CD4-positive, CD25-positive, alpha-beta regulatory T cell (primary cell): Measurements from ENCODE around the gene JPH3. TPM values are rescaled to one million over a fixed set of nuclear protein-coding genes. Genes with fewer than 3 reads are reported as not detected.

Experiments
- ATAC-seq, 2 donors: fragments of 150-1000 bp; cut with Tn5 transposase; one replicate each; pipeline ENCODE4 v1.10.0; 2021; ENCODE audit warnings: low read depth in 2 of 2, moderate number of reproducible peaks in 2 of 2, moderate library complexity in 1 of 2
- DNase-seq, 3 donors: peaks; one replicate each; pipeline versions ENCODE4 v3.0.0 to v3.0.0-alpha.2; 2012 to 2022; ENCODE audit warnings: mixed read lengths in 1 of 3
- H3K27ac ChIP-seq: one replicate; pipeline ENCODE4 v1.7.0; 2013; ENCODE audit warnings: mild to moderate bottlenecking, low read length; ENCODE audit not compliant: insufficient read depth, poor library complexity, severe bottlenecking
- H3K27me3 ChIP-seq: one replicate; pipeline ENCODE4 v1.7.0; 2013; ENCODE audit warnings: low read length; ENCODE audit not compliant: control insufficient read depth, insufficient read depth
- H3K36me3 ChIP-seq: one replicate; pipeline ENCODE4 v1.7.0; 2013; ENCODE audit warnings: mild to moderate bottlenecking, low read length, moderate library complexity; ENCODE audit not compliant: control insufficient read depth, insufficient read depth
- H3K4me1 ChIP-seq: 2 replicates; pipeline ENCODE4 v1.7.0; 2013; ENCODE audit warnings: mild to moderate bottlenecking, low read length; ENCODE audit not compliant: insufficient read depth, control insufficient read depth, poor library complexity, severe bottlenecking
- H3K4me3 ChIP-seq: one replicate; pipeline ENCODE4 v1.7.0; 2013; ENCODE audit warnings: low read depth, mild to moderate bottlenecking, low read length, moderate library complexity
- H3K9me3 ChIP-seq, 2 experiments: 1 replicate in 1 of 2; 2 replicates in 1 of 2; pipeline ENCODE4 v1.7.0; 2013; ENCODE audit warnings: low read length in 2 of 2, mild to moderate bottlenecking in 1 of 2, moderate library complexity in 1 of 2; ENCODE audit not compliant: control insufficient read depth in 2 of 2
- H3K27ac Mint-ChIP-seq, 3 donors: one replicate each; pipeline ENCODE4 v1.8.0; 2020 to 2022; ENCODE audit warnings: mild to moderate bottlenecking in 3 of 3, mixed read lengths in 3 of 3, moderate library complexity in 2 of 3
- H3K27me3 Mint-ChIP-seq: one replicate; pipeline ENCODE4 v1.8.0; 2022; ENCODE audit warnings: mild to moderate bottlenecking, mixed read lengths
- H3K36me3 Mint-ChIP-seq: one replicate; pipeline ENCODE4 v1.8.0; 2020; ENCODE audit warnings: mixed read lengths
- H3K4me1 Mint-ChIP-seq, 4 donors: one replicate each; pipeline ENCODE4 v1.8.0; 2020 to 2022; ENCODE audit warnings: mixed read lengths in 4 of 4, mild to moderate bottlenecking in 1 of 4
- H3K4me3 Mint-ChIP-seq, 4 donors: one replicate each; pipeline ENCODE4 v1.8.0; 2020 to 2022; ENCODE audit warnings: mild to moderate bottlenecking in 4 of 4, mixed read lengths in 4 of 4, moderate library complexity in 3 of 4
- H3K9me3 Mint-ChIP-seq, 7 donors: one replicate each; pipeline ENCODE4 v1.8.0; 2020 to 2022; ENCODE audit warnings: mixed read lengths in 7 of 7, mild to moderate bottlenecking in 3 of 7, moderate library complexity in 2 of 7
- polyA plus RNA-seq, 4 donors: library from polyadenylated mRNA; unstranded; fragments of 300-500 nt; fragmentation: Illumina TruSeq; gene quantifications; one replicate each; pipeline ENCODE4 v1.2.3, GENCODE V29; 2021
- total RNA-seq: library from RNA; stranded (reverse); gene quantifications from one replicate; pipeline ENCODE4 v1.2.3, GENCODE V29; 2022

Gene JPH3
- total and polyA plus RNA-seq, 5 donors from 2014 or later: not detected

- DNase-seq (no peak), ATAC-seq (no peak)
- Mint-ChIP-seq H3K36me3 (no peaks in the 10 kb centered on the region), H3K4me1 (no peaks in the 10 kb centered on the region), H3K4me3 (no peak overlapping the region), H3K9me3 (peaks cover 0 to 1% (median 0%) of the 10 kb centered on the region in 7 donors), H3K27ac (no peak overlapping the region), H3K27me3 (peaks cover 14% of the 10 kb centered on the region)
- Histone ChIP-seq H3K27me3 (no peaks in the 10 kb centered on the region), H3K9me3 (no peaks in the 10 kb centered on the region), H3K27ac (no peak overlapping the region), H3K4me3 (no peak overlapping the region), H3K4me1 (no peaks in the 10 kb centered on the region), H3K36me3 (no peaks in the 10 kb centered on the region)
These were observed 62.9 kb downstream of the JPH3 start for GRCh38 chr16:87665193-87665592.

GRCh38 chr16:87666919-87667318, 64.6 kb downstream of the JPH3 start:
- ATAC-seq: no peak
- Histone ChIP-seq H3K27me3 (no peaks in the 10 kb centered on the region), H3K36me3 (no peaks in the 10 kb centered on the region)

DNA sequence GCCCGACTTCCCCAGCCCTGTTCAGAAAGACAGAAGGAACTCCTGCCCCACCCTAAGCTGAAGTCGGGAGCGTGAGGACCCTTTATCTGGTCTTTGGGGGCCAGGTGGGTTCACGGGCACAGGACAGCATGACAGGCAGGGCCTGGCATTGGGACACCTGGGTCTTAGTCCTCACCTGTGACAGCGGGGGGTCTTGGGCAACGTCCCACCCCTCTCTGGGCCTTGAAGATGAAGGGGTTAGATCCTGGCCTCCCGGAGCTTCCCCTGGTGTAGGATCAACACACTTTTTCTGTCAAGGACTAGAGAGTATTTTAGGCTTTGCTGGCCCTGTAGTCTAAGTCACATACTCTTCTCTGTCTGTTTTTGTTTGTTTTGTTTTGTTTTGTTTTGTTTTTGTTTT, 65.1 kb downstream of the JPH3 start:
- H3K4me3 ChIP-seq: no peak overlapping the region
- no peak overlapping the region for H3K4me3 Mint-ChIP-seq
- H3K27ac Mint-ChIP-seq: no peak overlapping the region

More at GRCh38 chr16:87666919-87667318, 64.6 kb downstream of the JPH3 start:
- Histone ChIP-seq H3K27ac (no peak overlapping the region), H3K9me3 (no peaks in the 10 kb centered on the region), H3K4me1 (no peaks in the 10 kb centered on the region), H3K4me3 (no peak overlapping the region)
- no peak for DNase-seq
- H3K4me1 Mint-ChIP-seq: no peaks in the 10 kb centered on the region
- no peak overlapping the region for H3K27ac Mint-ChIP-seq
- peaks cover 12% of the 10 kb centered on the region for H3K27me3 Mint-ChIP-seq
- no peak overlapping the region for H3K4me3 Mint-ChIP-seq
- H3K36me3 Mint-ChIP-seq: no peaks in the 10 kb centered on the region
- peaks cover 0 to 1% (median 0%) of the 10 kb centered on the region in 7 donors for H3K9me3 Mint-ChIP-seq

DNA sequence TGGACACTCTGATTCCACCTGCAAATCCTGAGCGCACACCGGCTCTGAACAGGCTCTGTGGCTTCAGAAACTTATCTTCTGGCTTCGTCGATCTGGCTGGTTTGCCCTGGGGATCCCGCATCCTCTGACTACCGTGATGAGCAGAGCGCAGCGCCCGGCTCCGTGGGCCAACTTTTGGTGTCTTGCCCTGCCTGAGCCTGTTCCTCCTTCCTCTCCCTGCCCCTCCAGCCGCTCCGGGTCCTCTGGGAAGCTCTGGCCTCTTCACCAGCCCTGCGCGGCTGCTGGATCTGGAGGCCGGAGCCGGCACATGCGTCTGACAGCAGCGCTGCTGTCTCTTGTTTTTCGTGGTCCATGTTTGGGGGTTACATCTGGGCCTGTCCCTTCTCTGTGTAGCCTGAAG, 65.6 kb downstream of the JPH3 start:
- peaks cover 0 to 1% (median 0%) of the 10 kb centered on the region in 7 donors for H3K9me3 Mint-ChIP-seq
- peaks cover 7% of the 10 kb centered on the region for H3K27me3 Mint-ChIP-seq
- H3K4me1 ChIP-seq: no peaks in the 10 kb centered on the region
- H3K27ac ChIP-seq: no peak overlapping the region
- H3K4me1 Mint-ChIP-seq: no peaks in the 10 kb centered on the region
- DNase-seq: no peak
- no peaks in the 10 kb centered on the region for H3K36me3 ChIP-seq
- no peak for ATAC-seq
- no peak overlapping the region for H3K27ac Mint-ChIP-seq
- H3K27me3 ChIP-seq: no peaks in the 10 kb centered on the region
- H3K36me3 Mint-ChIP-seq: no peaks in the 10 kb centered on the region
- H3K9me3 ChIP-seq: no peaks in the 10 kb centered on the region
- no peak overlapping the region for H3K4me3 ChIP-seq
- H3K4me3 Mint-ChIP-seq: no peak overlapping the region

More for the DNA sequence above, 65.1 kb downstream of the JPH3 start:
- no peaks in the 10 kb centered on the region for H3K4me1 Mint-ChIP-seq
- H3K36me3 ChIP-seq: no peaks in the 10 kb centered on the region
- no peak overlapping the region for H3K27ac ChIP-seq
- H3K9me3 Mint-ChIP-seq: peaks cover 0 to 1% (median 0%) of the 10 kb centered on the region in 7 donors
- H3K9me3 ChIP-seq: no peaks in the 10 kb centered on the region
- H3K27me3 Mint-ChIP-seq: peaks cover 8% of the 10 kb centered on the region
- H3K4me1 ChIP-seq: no peaks in the 10 kb centered on the region
- H3K36me3 Mint-ChIP-seq: no peaks in the 10 kb centered on the region
- H3K27me3 ChIP-seq: no peaks in the 10 kb centered on the region
- ATAC-seq: no peak
- DNase-seq: no peak

DNA sequence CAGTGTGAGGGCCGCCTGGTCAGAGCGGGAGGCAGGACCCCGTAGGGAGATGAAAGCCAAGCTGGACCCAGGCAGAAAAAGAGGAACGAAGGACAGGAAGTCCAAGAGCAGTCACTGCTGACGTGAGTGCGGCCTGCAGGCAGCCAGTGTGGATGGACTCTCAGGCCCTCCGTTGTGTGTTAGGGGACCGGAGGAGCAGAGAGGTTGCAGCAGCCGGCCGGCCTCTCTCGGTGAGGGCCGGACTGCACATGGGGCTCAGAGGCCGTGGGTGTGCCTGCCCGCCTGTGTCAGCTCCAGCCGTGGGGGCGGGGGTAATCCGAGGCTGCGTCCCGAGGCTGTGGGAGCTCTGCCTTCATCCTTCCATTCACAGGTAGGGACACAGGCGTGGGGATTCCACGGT, 67.4 kb downstream of the JPH3 start:
- no peaks in the 10 kb centered on the region for H3K27me3 Mint-ChIP-seq
- Histone ChIP-seq H3K36me3 (no peaks in the 10 kb centered on the region), H3K4me3 (no peak overlapping the region), H3K27me3 (no peaks in the 10 kb centered on the region), H3K9me3 (no peaks in the 10 kb centered on the region), H3K4me1 (no peaks in the 10 kb centered on the region), H3K27ac (no peak overlapping the region)
- no peaks in the 10 kb centered on the region for H3K36me3 Mint-ChIP-seq
- DNase-seq (no peak), ATAC-seq (no peak)
- no peaks in the 10 kb centered on the region for H3K9me3 Mint-ChIP-seq
- no peak overlapping the region for H3K27ac Mint-ChIP-seq
- no peaks in the 10 kb centered on the region for H3K4me1 Mint-ChIP-seq
- no peak overlapping the region for H3K4me3 Mint-ChIP-seq

DNA sequence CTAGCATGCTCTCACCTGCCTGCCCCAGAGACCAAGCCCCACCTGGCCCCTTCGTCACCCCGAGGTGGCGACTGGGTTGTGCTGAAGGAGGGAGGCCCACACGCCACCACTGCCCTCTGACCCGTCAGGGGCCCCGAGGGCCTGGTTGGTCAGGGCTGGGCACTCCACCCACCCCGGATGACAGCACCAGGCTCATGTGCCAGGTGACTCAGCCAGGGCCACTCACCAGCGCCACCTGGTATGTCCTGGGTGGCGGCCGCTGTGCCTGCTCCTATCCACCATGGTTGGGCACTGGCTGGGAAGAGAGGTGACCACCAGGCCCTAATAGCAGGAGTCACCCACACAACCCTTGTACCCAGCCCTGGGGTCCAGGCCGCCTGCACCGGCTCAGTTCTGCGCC, 68.9 kb downstream of the JPH3 start:
- no peaks in the 10 kb centered on the region for H3K4me1 Mint-ChIP-seq
- Histone ChIP-seq H3K4me3 (no peak overlapping the region), H3K27ac (no peak overlapping the region), H3K36me3 (no peaks in the 10 kb centered on the region), H3K27me3 (no peaks in the 10 kb centered on the region), H3K4me1 (no peaks in the 10 kb centered on the region), H3K9me3 (no peaks in the 10 kb centered on the region)
- H3K9me3 Mint-ChIP-seq: no peaks in the 10 kb centered on the region
- ATAC-seq (no peak), DNase-seq (no peak)
- no peaks in the 10 kb centered on the region for H3K27me3 Mint-ChIP-seq
- H3K4me3 Mint-ChIP-seq: no peak overlapping the region
- H3K27ac Mint-ChIP-seq: no peak overlapping the region
- H3K36me3 Mint-ChIP-seq: no peaks in the 10 kb centered on the region

GRCh38 chr16:87671715-87672270, 69.5 kb downstream of the JPH3 start:
- ATAC-seq: no peak
- Mint-ChIP-seq H3K9me3 (no peaks in the 10 kb centered on the region), H3K27ac (no peak overlapping the region), H3K4me3 (no peak overlapping the region), H3K4me1 (no peaks in the 10 kb centered on the region), H3K36me3 (no peaks in the 10 kb centered on the region), H3K27me3 (no peaks in the 10 kb centered on the region)
- Histone ChIP-seq H3K36me3 (no peaks in the 10 kb centered on the region), H3K27ac (no peak overlapping the region), H3K4me3 (no peak overlapping the region), H3K9me3 (no peaks in the 10 kb centered on the region), H3K27me3 (no peaks in the 10 kb centered on the region), H3K4me1 (no peaks in the 10 kb centered on the region)
- DNase-seq: no peak

GRCh38 chr16:87674419-87674818, 72.1 kb downstream of the JPH3 start:
- DNase-seq (no peak), ATAC-seq (no peak)
- H3K9me3 Mint-ChIP-seq: no peaks in the 10 kb centered on the region

More at GRCh38 chr16:87674419-87674818, 72.1 kb downstream of the JPH3 start:
- H3K9me3 ChIP-seq: no peaks in the 10 kb centered on the region
- Mint-ChIP-seq H3K4me3 (no peak overlapping the region), H3K4me1 (no peaks in the 10 kb centered on the region), H3K36me3 (no peaks in the 10 kb centered on the region), H3K27ac (no peak overlapping the region), H3K27me3 (no peaks in the 10 kb centered on the region)
- no peaks in the 10 kb centered on the region for H3K36me3 ChIP-seq
- no peaks in the 10 kb centered on the region for H3K27me3 ChIP-seq
- H3K4me3 ChIP-seq: no peak overlapping the region
- H3K27ac ChIP-seq: no peak overlapping the region
- H3K4me1 ChIP-seq: no peaks in the 10 kb centered on the region
